ENCODE results near the gene E2F3. TPM values are rescaled to one million over a fixed set of nuclear protein-coding genes. Genes with fewer than 3 reads are reported as not detected.

E2F3 gene
- total and polyA plus RNA-seq, 9 donors, result 2.5 to 13.2 (median 8.7) TPM

GRCh38 chr6:20400456-20401204, 1.0 kb upstream of the E2F3 start:
- WGBS (ENCODE audit: insufficient coverage), result 3% methylated on average over 12 of the region's 18 CpGs
- no peaks in the 10 kb centered on the region for H3K36me3 ChIP-seq (ENCODE audit: control insufficient read depth, insufficient read depth, low read length)
- peak overlapping the region; percentile 78 for H3K4me3 ChIP-seq (ENCODE audit: low read length)
- peak; percentile 49 for DNase-seq
- H3K9me3 ChIP-seq (replicated peaks; ENCODE audit: control insufficient read depth, low read depth, low read length), result no peaks in the 10 kb centered on the region
- H3K27me3 ChIP-seq (ENCODE audit: control insufficient read depth, insufficient read depth, low read length), result no peaks in the 10 kb centered on the region
- peak overlapping the region; percentile 97 for H3K27ac ChIP-seq (ENCODE audit: low read length)
- H3K4me1 ChIP-seq (ENCODE audit: control insufficient read depth, insufficient read depth, low read length), result peaks cover 14% of the 10 kb centered on the region

GRCh38 chr6:20402092-20402341, 338 bp downstream of the E2F3 start:
- no peak for DNase-seq
- Histone ChIP-seq H3K27me3 (ENCODE audit: control insufficient read depth, insufficient read depth, low read length) (no peaks in the 10 kb centered on the region), H3K4me3 (ENCODE audit: low read length) (peak overlapping the region; percentile 83), H3K27ac (ENCODE audit: low read length) (peak overlapping the region; percentile 91), H3K4me1 (ENCODE audit: control insufficient read depth, insufficient read depth, low read length) (peaks cover 14% of the 10 kb centered on the region), H3K9me3 (replicated peaks; ENCODE audit: control insufficient read depth, low read depth, low read length) (no peaks in the 10 kb centered on the region), H3K36me3 (ENCODE audit: control insufficient read depth, insufficient read depth, low read length) (no peaks in the 10 kb centered on the region)
- 0% methylated on average over 9 of the region's 15 CpGs for WGBS (ENCODE audit: insufficient coverage)

GRCh38 chr6:20402342-20403069, 827 bp downstream of the E2F3 start:
- Histone ChIP-seq H3K4me3 (ENCODE audit: low read length) (peak overlapping the region; percentile 83), H3K27me3 (ENCODE audit: control insufficient read depth, insufficient read depth, low read length) (no peaks in the 10 kb centered on the region), H3K36me3 (ENCODE audit: control insufficient read depth, insufficient read depth, low read length) (no peaks in the 10 kb centered on the region), H3K27ac (ENCODE audit: low read length) (peak overlapping the region; percentile 91), H3K4me1 (ENCODE audit: control insufficient read depth, insufficient read depth, low read length) (peaks cover 14% of the 10 kb centered on the region), H3K9me3 (replicated peaks; ENCODE audit: control insufficient read depth, low read depth, low read length) (no peaks in the 10 kb centered on the region)
- 0% methylated on average over 49 of the region's 73 CpGs for WGBS (ENCODE audit: insufficient coverage)
- DNase-seq, result peak; percentile 83

- H3K4me3 ChIP-seq (ENCODE audit: low read length), result peak overlapping the region; percentile 83
- H3K36me3 ChIP-seq (ENCODE audit: control insufficient read depth, insufficient read depth, low read length), result no peaks in the 10 kb centered on the region
- peaks cover 14% of the 10 kb centered on the region for H3K4me1 ChIP-seq (ENCODE audit: control insufficient read depth, insufficient read depth, low read length)
- peak overlapping the region; percentile 94 for H3K27ac ChIP-seq (ENCODE audit: low read length)
- no peaks in the 10 kb centered on the region for H3K27me3 ChIP-seq (ENCODE audit: control insufficient read depth, insufficient read depth, low read length)
- peak; percentile 93 for DNase-seq
- no peaks in the 10 kb centered on the region for H3K9me3 ChIP-seq (replicated peaks; ENCODE audit: control insufficient read depth, low read depth, low read length)
- under 1% methylated on average over 29 of the region's 72 CpGs for WGBS (ENCODE audit: insufficient coverage)
Observed at GRCh38 chr6:20403070-20403765, 1.5 kb downstream of the E2F3 start.

- peaks cover 14% of the 10 kb centered on the region for H3K4me1 ChIP-seq (ENCODE audit: control insufficient read depth, insufficient read depth, low read length)
- H3K9me3 ChIP-seq (replicated peaks; ENCODE audit: control insufficient read depth, low read depth, low read length), result no peaks in the 10 kb centered on the region
- no peaks in the 10 kb centered on the region for H3K27me3 ChIP-seq (ENCODE audit: control insufficient read depth, insufficient read depth, low read length)
- DNase-seq, result peak; percentile 54
- peak overlapping the region; percentile 94 for H3K27ac ChIP-seq (ENCODE audit: low read length)
- peak overlapping the region; percentile 83 for H3K4me3 ChIP-seq (ENCODE audit: low read length)
- H3K36me3 ChIP-seq (ENCODE audit: control insufficient read depth, insufficient read depth, low read length), result no peaks in the 10 kb centered on the region
- under 1% methylated on average over 18 of the region's 38 CpGs for WGBS (ENCODE audit: insufficient coverage)
Observed at GRCh38 chr6:20403766-20404640, 2.3 kb downstream of the E2F3 start.

- no peaks in the 10 kb centered on the region for H3K36me3 ChIP-seq (ENCODE audit: control insufficient read depth, insufficient read depth, low read length)
- peak; percentile 71 for DNase-seq
- H3K4me3 ChIP-seq (ENCODE audit: low read length), result peak overlapping the region; percentile 83
- peaks cover 14% of the 10 kb centered on the region for H3K4me1 ChIP-seq (ENCODE audit: control insufficient read depth, insufficient read depth, low read length)
- 0% methylated on average over 2 of the region's 6 CpGs for WGBS (ENCODE audit: insufficient coverage)
- no peaks in the 10 kb centered on the region for H3K9me3 ChIP-seq (replicated peaks; ENCODE audit: control insufficient read depth, low read depth, low read length)
- no peaks in the 10 kb centered on the region for H3K27me3 ChIP-seq (ENCODE audit: control insufficient read depth, insufficient read depth, low read length)
- H3K27ac ChIP-seq (ENCODE audit: low read length), result peak overlapping the region; percentile 94
Observed at GRCh38 chr6:20404641-20405032, 3.0 kb downstream of the E2F3 start.

- no peak overlapping the region for H3K27ac ChIP-seq (ENCODE audit: low read length)
Observed at GRCh38 chr6:20408851-20409250, 7.2 kb downstream of the E2F3 start.

GRCh38 chr6:20409427-20409971, 7.8 kb downstream of the E2F3 start:
- Histone ChIP-seq H3K4me3 (ENCODE audit: low read length) (no peak overlapping the region), H3K36me3 (ENCODE audit: control insufficient read depth, insufficient read depth, low read length) (peaks cover 5% of the 10 kb centered on the region), H3K27me3 (ENCODE audit: control insufficient read depth, insufficient read depth, low read length) (no peaks in the 10 kb centered on the region), H3K9me3 (replicated peaks; ENCODE audit: control insufficient read depth, low read depth, low read length) (no peaks in the 10 kb centered on the region), H3K4me1 (ENCODE audit: control insufficient read depth, insufficient read depth, low read length) (peaks cover 2% of the 10 kb centered on the region), H3K27ac (ENCODE audit: low read length) (no peak overlapping the region)
- DNase-seq, result no peak
- WGBS (ENCODE audit: insufficient coverage), result 51% methylated on average over 5 of the region's 6 CpGs

More at GRCh38 chr6:20408851-20409250, 7.2 kb downstream of the E2F3 start:
- WGBS (ENCODE audit: insufficient coverage), result 86% methylated on average over 1 of the region's 4 CpGs
- DNase-seq, result no peak
- Histone ChIP-seq H3K9me3 (replicated peaks; ENCODE audit: control insufficient read depth, low read depth, low read length) (no peaks in the 10 kb centered on the region), H3K36me3 (ENCODE audit: control insufficient read depth, insufficient read depth, low read length) (peaks cover 5% of the 10 kb centered on the region), H3K4me1 (ENCODE audit: control insufficient read depth, insufficient read depth, low read length) (peaks cover 7% of the 10 kb centered on the region), H3K4me3 (ENCODE audit: low read length) (no peak overlapping the region), H3K27me3 (ENCODE audit: control insufficient read depth, insufficient read depth, low read length) (no peaks in the 10 kb centered on the region)

- peaks cover 4% of the 10 kb centered on the region for H3K4me1 ChIP-seq (ENCODE audit: control insufficient read depth, insufficient read depth, low read length)
- peaks cover 7% of the 10 kb centered on the region for H3K36me3 ChIP-seq (ENCODE audit: control insufficient read depth, insufficient read depth, low read length)
- H3K4me3 ChIP-seq (ENCODE audit: low read length), result no peak overlapping the region
- H3K27me3 ChIP-seq (ENCODE audit: control insufficient read depth, insufficient read depth, low read length), result no peaks in the 10 kb centered on the region
- 76% methylated on average over 7 of the region's 8 CpGs for WGBS (ENCODE audit: insufficient coverage)
- no peaks in the 10 kb centered on the region for H3K9me3 ChIP-seq (replicated peaks; ENCODE audit: control insufficient read depth, low read depth, low read length)
- H3K27ac ChIP-seq (ENCODE audit: low read length), result no peak overlapping the region
- no peak for DNase-seq
Observed at GRCh38 chr6:20411544-20411943, 9.9 kb downstream of the E2F3 start.
